Uterus (tissue), 4 donors: ENCODE measurements around the gene ARHGAP9. TPM values are rescaled to one million over a fixed set of nuclear protein-coding genes. Genes with fewer than 3 reads are reported as not detected.

ENCODE experiments used
- DNase-seq, 2 donors: peaks; one replicate each; pipeline ENCODE4 v3.0.0-alpha.2; 2019 to 2020
- H3K27ac ChIP-seq, 2 donors: fragments of 200-600 bp; sonication (generic); 1 replicate in 1 of 2; 2 replicates in 1 of 2; pipeline ENCODE4 v1.5.1; 2016 to 2018
- H3K27me3 ChIP-seq, 2 donors: fragments of 200-600 bp; sonication (generic); one replicate each; pipeline ENCODE4 v1.5.1; 2018 to 2019; ENCODE audit warnings: control low read depth in 1 of 2
- H3K36me3 ChIP-seq, 2 donors: fragments of 200-600 bp; sonication (generic); one replicate each; pipeline ENCODE4 v1.5.1; 2019; ENCODE audit warnings: control low read depth in 1 of 2
- H3K4me1 ChIP-seq, 2 donors: fragments of 200-600 bp; sonication (generic); one replicate each; pipeline ENCODE4 v1.5.1; 2018 to 2019; ENCODE audit warnings: control low read depth in 1 of 2
- H3K4me3 ChIP-seq, 2 donors: fragments of 200-600 bp; sonication (generic); 1 replicate in 1 of 2; 2 replicates in 1 of 2; pipeline ENCODE4 v1.5.1; 2018 to 2019; ENCODE audit warnings: mild to moderate bottlenecking in 1 of 2
- H3K9me3 ChIP-seq, 2 donors: fragments of 200-600 bp; sonication (generic); one replicate each; pipeline ENCODE4 v1.5.1; 2019; ENCODE audit warnings: control low read depth in 1 of 2
- POLR2A ChIP-seq, 2 donors: fragments of 450-650 bp; IDR thresholded peaks; one replicate each; pipeline ENCODE4 v1.6.1; 2016; ENCODE audit warnings: antibody characterized with exemption in 2 of 2, mild to moderate bottlenecking in 1 of 2, moderate library complexity in 1 of 2
- intact Hi-C: fragments of 100-400 bp; cut with DNase I; formaldehyde crosslinking; loops from one replicate; pipeline ENCODE4 v1.15.1; 2023; ENCODE audit warnings: low total_unique reads
- total RNA-seq, 4 donors: library from RNA; depleted of rRNA in 3 of 4; stranded (reverse); fragments of >200 nt in 3 of 4; gene quantifications; one replicate each; pipeline versions ENCODE4 v1.1.0 to v1.2.4, GENCODE V29; 2014 to 2023
- TF ChIP-seq, protein P1 (sequence below), 4 experiments: fragments of 200-600 bp in 2 of 4; fragments of 450-650 bp in 2 of 4; sonication (generic) in 2 of 4; IDR thresholded peaks; one replicate each; pipeline ENCODE4 v1.5.1; 2016 to 2019; ENCODE audit warnings: antibody characterized with exemption in 4 of 4, mild to moderate bottlenecking in 2 of 4, moderate library complexity in 1 of 4
- donor health status: DM: yes; HTN: yes; CAD: no.

ARHGAP9 gene
- total RNA-seq, 4 donors from 2014 or later, result 1.5 to 8.1 (median 3.3) TPM

DNA sequence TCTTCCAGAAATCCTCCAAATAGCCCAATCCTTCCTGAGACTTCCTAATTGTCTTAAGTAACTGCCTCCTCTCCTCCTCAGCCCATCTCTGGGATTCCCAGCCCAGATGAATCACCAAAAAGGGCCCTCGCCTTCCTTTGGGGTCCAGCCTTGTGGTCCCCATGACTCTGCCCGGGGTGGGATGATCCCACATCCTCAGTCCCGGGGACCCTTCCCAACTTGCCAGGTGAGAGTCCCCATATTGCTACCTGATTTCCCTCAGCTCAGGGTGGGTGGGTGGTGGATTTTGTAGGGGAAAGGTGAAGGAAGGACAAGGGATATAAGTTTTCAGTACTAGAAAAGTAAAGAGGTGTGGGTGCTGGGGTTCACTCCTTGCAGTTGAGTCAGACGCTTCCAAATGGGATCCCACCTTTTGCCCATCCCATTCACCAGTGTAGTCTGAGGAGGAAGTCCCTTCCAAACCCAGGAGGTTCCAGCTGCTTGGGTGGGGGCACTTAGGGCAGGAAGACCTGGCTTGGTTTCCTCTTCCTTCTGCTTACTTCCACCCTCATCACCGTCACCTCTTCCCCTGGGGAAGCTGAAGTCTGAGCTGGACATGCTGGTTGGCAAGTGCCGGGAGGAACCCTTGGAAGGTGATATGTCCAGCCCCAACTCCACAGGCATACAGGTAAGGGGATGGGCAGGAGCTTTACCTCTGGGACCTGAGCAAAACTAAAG is 14.5 kb downstream of the ARHGAP9 start:
- TF ChIP-seq POLR2A (IDR thresholded peaks at IDR 0.05), result no peak
- TF ChIP-seq, protein P1, sequence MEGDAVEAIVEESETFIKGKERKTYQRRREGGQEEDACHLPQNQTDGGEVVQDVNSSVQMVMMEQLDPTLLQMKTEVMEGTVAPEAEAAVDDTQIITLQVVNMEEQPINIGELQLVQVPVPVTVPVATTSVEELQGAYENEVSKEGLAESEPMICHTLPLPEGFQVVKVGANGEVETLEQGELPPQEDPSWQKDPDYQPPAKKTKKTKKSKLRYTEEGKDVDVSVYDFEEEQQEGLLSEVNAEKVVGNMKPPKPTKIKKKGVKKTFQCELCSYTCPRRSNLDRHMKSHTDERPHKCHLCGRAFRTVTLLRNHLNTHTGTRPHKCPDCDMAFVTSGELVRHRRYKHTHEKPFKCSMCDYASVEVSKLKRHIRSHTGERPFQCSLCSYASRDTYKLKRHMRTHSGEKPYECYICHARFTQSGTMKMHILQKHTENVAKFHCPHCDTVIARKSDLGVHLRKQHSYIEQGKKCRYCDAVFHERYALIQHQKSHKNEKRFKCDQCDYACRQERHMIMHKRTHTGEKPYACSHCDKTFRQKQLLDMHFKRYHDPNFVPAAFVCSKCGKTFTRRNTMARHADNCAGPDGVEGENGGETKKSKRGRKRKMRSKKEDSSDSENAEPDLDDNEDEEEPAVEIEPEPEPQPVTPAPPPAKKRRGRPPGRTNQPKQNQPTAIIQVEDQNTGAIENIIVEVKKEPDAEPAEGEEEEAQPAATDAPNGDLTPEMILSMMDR (IDR thresholded peaks at IDR 0.05), result no peak
- no peaks in the 10 kb centered on the region for H3K36me3 ChIP-seq
- no peaks in the 10 kb centered on the region for H3K9me3 ChIP-seq
- no peaks in the 10 kb centered on the region for H3K27me3 ChIP-seq
- intact Hi-C loops, result no loop called here
- H3K27ac ChIP-seq, result no peak overlapping the region
- peaks cover 3 to 11% of the 10 kb centered on the region in 2 donors for H3K4me1 ChIP-seq
- no peak overlapping the region for H3K4me3 ChIP-seq
- DNase-seq, result no peak

DNA sequence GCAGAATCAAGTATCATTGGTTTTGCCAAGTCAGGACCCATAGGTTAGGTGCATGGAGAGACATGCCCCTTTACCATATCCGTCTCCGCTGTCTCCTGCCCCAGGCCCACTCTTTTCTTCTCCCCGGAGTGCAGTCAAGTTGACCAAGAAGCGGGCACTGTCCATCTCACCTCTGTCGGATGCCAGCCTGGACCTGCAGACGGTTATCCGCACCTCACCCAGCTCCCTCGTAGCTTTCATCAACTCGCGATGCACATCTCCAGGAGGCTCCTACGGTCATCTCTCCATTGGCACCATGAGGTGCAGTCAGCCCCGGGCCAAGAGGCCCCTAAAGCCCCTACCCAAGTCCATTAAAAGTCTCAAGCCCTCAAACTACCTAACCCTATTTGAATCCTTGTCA is 15.1 kb downstream of the ARHGAP9 start:
- Histone ChIP-seq H3K27ac (no peak overlapping the region), H3K36me3 (no peaks in the 10 kb centered on the region), H3K4me3 (no peak overlapping the region), H3K4me1 (peaks cover 3 to 11% of the 10 kb centered on the region in 2 donors), H3K27me3 (no peaks in the 10 kb centered on the region), H3K9me3 (no peaks in the 10 kb centered on the region)
- intact Hi-C loops, result no loop called here
- no peak for DNase-seq
- TF ChIP-seq, protein P1 (IDR thresholded peaks at IDR 0.05), result no peak
- TF ChIP-seq POLR2A (IDR thresholded peaks at IDR 0.05), result no peak

DNA sequence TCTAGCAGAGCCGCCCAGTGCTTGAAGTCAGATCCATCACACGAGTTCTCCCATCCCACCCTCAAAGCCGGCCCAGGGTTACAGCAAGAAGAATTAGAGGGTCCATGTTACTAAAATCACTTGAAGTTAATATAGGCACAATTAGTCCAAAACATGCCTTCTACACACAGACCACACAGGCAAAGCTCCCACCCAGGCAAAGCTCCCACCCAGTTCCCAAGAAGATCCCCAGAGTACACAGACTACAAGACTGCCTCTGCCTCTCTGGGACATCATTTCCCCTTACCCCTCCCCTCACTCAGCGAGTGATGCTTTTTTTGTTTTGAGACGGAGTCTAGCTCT is 16.8 kb downstream of the ARHGAP9 start:
- TF ChIP-seq POLR2A (IDR thresholded peaks at IDR 0.05), result no peak
- Histone ChIP-seq H3K27ac (peak overlapping the region; percentile 88 to 89), H3K4me1 (peaks cover 3 to 11% of the 10 kb centered on the region in 2 donors), H3K36me3 (no peaks in the 10 kb centered on the region), H3K27me3 (no peaks in the 10 kb centered on the region), H3K9me3 (no peaks in the 10 kb centered on the region), H3K4me3 (no peak overlapping the region)
- intact Hi-C loops, result no loop called here
- no peak for DNase-seq

DNA sequence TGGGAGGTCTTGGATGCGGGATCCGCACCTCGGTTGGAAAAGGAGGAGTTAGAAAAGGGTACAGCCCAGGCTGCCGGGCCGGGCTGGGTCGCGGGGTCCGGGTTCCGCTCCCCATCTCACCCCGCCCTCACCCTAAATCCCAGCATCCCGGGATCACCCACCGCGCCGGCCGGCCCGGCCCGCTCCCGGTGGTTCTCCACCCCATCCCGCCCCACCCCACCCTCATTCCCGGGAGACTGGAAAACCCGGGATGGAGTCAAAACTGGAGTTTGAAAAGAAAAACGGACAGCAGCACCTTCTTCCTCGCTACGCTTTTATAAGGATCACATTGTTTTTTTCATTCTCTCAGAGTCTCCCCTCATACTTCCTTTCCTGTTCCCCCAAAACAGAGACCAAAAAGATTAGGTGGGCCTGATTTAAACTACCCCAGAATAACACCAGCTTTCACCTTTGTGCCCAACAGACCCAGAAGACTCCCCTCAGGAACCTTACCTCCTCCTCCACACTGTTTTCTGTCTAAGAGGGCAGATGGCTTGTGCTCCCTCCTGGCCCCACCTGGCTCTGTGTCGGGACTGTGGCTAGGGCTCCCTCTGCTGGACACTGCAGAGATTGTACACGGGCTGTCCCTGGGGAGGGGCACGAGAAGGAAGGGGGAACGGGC is 17.3 kb downstream of the ARHGAP9 start:
- Histone ChIP-seq H3K4me1 (peaks cover 3 to 11% of the 10 kb centered on the region in 2 donors), H3K36me3 (no peaks in the 10 kb centered on the region), H3K4me3 (peak overlapping the region; percentile 51 to 59), H3K27ac (peak overlapping the region; percentile 88 to 89), H3K27me3 (no peaks in the 10 kb centered on the region), H3K9me3 (no peaks in the 10 kb centered on the region)
- peak; percentile 89 to 90 for DNase-seq
- intact Hi-C loops, result no loop called here
- TF ChIP-seq POLR2A (IDR thresholded peaks at IDR 0.05), result peak in 1 of 2 donors; percentile 38
- TF ChIP-seq, protein P1 (IDR thresholded peaks at IDR 0.05), result peak; percentile 85 to 96 (median 94)

DNA sequence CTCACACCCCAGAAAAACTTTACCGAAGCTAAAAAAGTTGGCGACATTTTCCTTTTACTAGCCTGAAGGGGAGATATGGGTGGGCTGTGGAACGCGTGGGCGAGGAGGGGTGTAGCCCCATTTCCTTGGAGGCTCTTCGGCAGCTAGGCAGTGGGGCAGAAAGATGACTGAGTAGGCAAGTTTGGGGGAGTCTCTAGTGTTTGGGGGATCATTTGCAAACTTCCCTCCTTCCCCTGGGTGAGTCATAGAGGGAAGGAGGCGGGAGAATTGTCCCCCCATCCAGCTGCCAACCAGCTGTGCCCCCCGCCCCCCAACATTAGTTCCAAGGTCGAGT is 17.8 kb downstream of the ARHGAP9 start:
- Histone ChIP-seq H3K36me3 (no peaks in the 10 kb centered on the region), H3K4me1 (peaks cover 3 to 11% of the 10 kb centered on the region in 2 donors), H3K27ac (peak overlapping the region; percentile 88 to 89), H3K9me3 (no peaks in the 10 kb centered on the region), H3K27me3 (no peaks in the 10 kb centered on the region), H3K4me3 (peak overlapping the region; percentile 51 to 59)
- intact Hi-C loops, result no loop called here
- no peak for TF ChIP-seq POLR2A (IDR thresholded peaks at IDR 0.05)
- TF ChIP-seq, protein P1 (IDR thresholded peaks at IDR 0.05), result no peak
- no peak for DNase-seq
